ENCODE results near the gene NOD2.

DNA sequence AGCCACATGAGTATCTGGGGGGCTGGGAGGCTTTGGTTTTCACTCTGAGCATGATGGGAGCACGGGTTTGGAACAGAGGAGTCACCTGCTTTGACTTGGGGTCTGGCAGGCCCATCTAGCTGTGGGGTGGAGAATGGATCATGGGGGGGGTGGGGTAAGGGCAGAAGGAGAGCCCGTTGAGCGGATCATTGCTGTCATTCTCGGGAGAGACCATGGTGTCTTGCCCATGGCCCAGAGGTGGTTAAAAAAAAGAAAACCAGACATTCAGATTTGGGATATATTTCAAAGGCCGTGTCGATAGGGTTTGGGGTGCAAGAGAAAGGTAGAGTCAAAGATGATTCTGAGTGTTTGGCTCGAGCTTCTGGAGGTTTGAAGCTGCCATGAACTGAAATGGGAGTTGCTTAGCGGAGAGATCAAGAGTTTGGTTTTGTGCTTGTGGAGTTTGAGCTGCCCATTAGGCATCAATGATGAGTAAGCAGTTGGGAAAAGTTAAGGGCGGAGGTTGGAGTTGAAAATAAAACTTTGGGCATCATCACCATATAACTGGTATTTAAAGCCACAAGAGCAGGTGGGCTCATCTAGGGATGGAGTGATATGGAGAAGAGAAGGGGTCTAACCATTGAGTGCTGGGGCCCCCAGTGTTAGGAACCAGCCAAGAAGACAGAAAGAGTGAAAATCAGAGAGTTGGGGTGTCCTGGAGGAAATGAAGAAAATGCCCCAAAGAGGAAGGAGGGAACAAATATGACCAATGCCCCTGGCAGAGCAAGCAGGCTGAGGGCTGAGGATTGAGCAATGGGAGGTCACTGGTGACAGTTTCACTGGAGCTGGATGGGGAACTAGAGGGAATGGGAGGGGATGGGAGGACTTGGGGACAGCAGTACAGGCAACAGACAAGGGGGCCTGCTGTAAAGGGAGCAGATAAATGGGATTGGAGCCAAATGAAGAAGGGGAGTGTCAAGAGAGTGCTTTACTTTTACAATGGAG is 1.9 kb downstream of the NOD2 start:
- TF ChIP-seq, protein P1, sequence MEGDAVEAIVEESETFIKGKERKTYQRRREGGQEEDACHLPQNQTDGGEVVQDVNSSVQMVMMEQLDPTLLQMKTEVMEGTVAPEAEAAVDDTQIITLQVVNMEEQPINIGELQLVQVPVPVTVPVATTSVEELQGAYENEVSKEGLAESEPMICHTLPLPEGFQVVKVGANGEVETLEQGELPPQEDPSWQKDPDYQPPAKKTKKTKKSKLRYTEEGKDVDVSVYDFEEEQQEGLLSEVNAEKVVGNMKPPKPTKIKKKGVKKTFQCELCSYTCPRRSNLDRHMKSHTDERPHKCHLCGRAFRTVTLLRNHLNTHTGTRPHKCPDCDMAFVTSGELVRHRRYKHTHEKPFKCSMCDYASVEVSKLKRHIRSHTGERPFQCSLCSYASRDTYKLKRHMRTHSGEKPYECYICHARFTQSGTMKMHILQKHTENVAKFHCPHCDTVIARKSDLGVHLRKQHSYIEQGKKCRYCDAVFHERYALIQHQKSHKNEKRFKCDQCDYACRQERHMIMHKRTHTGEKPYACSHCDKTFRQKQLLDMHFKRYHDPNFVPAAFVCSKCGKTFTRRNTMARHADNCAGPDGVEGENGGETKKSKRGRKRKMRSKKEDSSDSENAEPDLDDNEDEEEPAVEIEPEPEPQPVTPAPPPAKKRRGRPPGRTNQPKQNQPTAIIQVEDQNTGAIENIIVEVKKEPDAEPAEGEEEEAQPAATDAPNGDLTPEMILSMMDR (IDR thresholded peaks at IDR 0.05), result no peak
- TF ChIP-seq POLR2A (IDR thresholded peaks at IDR 0.05), result no peak
